Measurements from ENCODE around the gene ANGEL2.
"Not testable (repeated sequence)": the region's sequence is repeated elsewhere in the genome, so short reads cannot be mapped to it uniquely, and the experiment has no call there.

ANGEL2 gene

DNA sequence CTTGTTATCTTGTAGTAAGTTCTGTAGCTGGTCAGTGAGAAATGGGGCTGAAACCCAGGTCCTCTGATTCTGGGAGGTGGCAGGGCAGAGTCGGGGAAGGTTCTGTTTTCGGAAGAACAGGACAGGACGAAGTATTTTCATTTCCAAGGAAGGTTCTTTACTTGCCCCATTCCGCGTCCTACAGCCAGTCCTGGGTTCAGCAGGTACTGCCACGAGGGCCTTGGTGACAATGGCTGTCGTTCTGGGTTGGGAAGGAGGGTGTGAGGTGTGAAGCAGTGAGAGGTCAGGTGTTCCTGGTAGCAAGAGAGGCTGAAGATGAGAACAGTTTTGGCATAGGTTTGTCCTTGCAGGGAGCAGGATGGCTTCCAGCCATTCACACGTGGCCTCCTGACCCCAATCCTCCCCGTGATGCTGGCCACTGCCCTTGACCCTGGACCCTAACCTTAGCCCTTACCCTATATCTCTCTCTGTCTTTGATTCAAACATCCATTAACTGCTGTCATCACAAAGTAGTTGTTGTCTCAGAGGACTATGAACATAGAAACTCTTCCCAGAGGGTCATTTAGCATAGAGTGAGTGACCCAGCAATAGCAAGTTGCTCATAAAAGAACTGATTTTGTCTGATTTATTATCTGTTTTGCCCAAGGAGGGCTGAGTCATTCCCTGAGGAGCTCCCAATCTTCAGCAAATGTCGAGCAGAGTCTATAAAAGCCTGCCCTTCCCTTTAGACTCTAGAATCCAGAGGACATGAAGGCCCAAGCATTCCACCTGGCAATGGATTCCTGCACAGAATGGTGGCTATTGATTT is 40.4 kb downstream of the ANGEL2 start:
- no peak for DNase-seq

DNA sequence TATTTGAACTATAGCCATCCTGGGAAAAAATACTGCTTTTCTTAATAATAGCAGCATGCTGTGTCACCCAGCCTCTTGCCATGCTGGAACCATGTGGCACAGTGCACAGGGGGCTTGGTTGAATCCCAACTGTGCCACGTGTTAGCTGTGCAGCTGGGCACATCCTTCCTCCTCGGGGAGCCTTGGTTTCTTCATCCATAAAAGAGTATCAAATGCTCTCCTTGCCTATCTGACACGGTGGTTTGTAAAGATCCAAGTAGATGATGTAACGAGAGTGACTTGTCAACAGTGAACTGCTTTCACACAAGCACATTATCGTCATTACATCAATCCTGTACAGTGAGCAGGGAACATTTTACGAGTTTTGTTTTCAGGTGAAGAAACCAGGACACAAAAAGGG is 41.0 kb downstream of the ANGEL2 start:
- DNase-seq = no peak

DNA sequence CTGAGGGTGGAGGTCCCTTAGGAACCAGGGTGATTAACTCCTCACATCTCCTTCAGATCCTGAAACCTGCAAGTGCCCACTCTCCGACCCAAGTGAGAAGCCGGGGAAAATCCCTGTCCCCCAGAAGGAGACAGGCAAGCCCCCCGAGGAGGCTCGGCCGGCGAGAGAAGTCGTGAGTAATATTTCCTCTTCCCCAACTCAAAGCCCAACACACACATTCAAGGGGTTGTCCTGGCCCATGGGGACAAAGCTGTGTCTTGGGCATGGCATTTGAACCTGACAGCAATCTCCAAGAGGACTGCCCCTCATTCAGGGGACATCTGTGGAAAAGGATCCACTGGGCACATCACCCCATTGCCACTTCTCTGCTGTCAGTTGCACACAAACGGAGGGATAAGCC is 41.8 kb downstream of the ANGEL2 start:
- DNase-seq = no peak

DNA sequence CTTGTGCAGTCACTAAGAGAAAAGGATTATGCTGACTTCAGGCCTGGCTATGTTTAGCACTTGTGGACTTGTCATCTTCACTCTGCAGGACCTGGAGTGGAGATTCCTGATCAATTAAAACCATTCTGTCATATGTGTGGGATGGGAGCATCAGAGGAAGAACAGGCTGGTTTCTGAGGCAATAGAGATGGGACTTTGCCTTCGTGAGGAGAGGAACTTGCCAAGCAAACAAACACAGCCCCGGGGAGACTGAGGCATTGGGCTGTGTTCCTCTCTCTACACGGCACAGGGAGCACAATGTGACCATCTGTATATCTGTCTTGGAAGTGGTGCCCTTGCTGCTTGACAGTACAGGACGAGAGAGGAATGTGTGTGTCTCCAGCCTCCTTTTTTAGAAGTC is 42.2 kb downstream of the ANGEL2 start:
- DNase-seq = no peak

DNA sequence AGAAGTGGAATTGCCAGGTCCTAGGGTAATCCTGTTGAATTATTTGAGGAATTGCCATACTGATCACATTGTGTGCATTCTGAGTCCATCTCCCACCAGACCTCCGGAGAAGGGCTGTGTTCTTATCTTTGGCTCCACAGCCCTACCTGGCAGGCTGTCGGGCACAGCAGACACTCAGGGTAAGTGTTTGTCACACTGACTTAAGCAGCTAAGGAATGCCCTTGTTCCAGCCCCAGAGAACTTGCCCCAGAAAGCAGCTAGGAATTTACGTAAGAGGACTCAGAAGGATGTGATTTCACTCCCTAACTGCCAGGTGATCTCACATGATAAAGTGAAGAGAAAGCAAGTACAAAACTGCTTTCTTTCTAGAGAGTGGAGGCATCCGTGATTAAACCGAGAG is 44.4 kb downstream of the ANGEL2 start:
- no peak for DNase-seq

GRCh38 chr1:212970085-212970484 is 45.6 kb downstream of the ANGEL2 start:
- DNase-seq = no peak

- no peak for DNase-seq
These were observed 47.3 kb downstream of the ANGEL2 start for GRCh38 chr1:212968368-212968863.

DNA sequence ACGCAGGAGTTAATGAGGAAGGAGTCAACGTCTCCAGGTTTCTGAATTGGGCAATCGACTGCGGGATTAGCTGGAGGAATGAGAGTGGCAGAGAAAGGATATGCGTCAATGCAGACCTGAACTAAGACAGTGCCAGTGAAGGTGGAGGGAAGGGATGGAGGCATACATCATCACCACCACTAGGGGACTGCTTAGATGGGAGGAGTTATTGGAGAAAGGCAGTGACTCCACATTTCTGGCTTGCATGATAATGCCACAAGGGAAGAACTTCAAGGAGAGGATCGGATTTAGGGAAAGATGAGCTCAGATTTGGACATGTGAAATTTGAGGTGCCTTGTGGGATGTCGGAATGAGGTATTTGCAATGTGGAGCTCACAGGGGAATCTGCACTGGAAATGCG is 47.9 kb downstream of the ANGEL2 start:
- DNase-seq = peak in 2 of 3 donors; percentile 43 to 47

DNA sequence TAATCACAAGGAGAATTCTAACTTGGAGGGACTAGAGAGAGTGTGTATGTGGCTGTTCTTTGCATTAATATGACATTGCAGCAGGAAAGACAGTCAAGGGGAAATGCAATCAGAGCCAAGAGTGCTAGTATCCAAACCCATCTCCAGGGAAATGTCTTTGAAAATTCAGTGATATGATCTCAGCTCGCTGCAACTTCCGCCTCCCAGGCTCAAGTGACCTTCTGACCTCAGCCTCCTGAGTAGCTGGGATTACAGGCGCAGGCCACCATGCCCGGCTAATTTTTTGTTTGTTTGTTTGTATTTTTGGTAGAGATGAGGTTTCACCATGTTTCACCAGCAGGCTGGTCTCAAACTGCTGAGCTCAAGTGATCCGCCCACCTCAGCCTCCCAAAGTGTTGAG is 49.1 kb downstream of the ANGEL2 start:
- no peak for DNase-seq

DNA sequence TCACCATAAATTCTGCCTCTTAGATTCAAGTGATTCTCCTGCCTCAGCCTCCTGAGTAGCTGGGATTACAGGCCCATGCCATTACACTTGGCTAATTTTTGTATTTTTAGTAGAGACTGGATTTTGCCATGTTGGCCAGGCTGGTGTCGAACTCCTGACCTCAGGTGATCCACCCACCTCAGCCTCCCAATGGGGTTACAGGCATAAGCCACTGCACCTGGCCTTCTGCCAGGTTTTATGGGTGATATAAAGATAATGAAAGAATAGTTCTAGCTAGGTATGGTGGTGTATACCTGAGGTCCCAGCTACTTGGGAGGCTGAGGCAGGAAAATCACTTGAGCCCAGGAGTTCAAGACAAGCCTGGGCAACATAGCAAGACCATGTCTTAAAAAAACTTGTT is 50.7 kb downstream of the ANGEL2 start:
- not testable (repeated sequence) for DNase-seq

DNA sequence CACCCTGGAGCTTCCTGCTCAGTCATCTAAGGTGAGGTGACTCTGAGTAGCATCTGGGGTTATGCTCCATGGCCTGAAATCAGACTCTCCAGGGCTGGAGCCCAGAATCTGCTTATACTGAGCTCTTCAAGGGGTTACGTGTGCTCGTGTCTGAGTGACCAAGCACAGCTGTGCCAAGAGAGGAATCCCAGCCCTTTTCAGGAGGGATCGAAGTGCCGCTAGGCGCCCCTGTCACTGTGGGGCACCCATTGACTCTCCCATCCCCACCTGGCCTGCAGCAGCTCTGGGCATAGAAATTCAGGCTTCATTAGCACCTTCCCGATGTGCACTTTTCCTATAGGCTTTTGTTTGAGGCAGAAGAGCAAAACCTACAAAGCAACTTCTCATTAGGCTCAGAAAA is 51.6 kb downstream of the ANGEL2 start:
- no peak for DNase-seq

GRCh38 chr1:212962509-212962908 is 53.2 kb downstream of the ANGEL2 start:
- no peak for DNase-seq

GRCh38 chr1:212960932-212961331 is 54.7 kb downstream of the ANGEL2 start:
- DNase-seq = no peak

DNA sequence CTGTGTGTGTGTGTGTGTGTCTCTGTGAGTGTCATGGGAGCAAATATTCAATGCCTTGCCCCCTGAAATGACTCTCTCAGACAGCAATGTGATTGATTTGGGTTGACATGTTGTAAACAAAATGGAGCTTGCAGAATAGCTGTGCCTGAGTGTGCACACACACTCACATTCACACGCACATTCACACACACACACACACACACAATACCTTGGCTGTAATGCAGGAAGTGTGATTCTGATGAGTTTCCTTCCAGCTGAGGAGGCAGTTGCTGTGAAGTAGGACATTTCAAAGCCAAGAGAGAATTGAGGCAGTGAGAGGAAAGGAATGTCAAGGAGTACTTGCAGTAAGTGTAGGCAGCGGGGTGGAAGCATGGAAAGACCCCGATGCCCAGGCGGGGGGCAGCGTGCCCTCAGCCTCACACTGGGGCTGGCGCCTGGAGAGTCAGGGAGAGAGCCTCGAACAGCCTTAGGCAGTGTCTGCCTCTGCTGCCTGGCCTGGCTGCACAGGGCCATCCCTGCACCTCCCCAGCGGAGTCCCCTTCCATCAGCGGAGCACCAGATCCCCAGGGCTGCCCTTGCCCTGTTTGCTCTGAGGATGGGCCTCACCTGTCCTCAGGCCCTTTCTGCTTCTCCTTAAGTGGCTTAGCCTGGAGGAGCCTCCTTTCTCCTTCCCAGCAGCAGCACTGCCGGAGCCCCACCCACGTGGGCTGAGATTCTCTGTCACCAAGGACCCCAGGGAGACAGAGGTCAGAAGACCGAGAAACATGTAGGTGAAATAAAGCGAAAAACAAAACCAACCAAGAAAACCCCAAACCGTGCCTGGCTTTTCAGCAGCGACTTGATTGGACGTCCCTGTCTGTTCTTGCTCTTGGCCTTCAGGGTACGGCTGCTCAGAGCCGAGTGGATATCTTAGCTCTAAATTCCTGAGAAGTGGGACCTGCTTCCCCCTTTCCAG is 56.1 kb downstream of the ANGEL2 start:
- no peak for DNase-seq

- DNase-seq = no peak
These were observed 57.5 kb downstream of the ANGEL2 start for GRCh38 chr1:212958175-212958574.

GRCh38 chr1:212957546-212957945 is 58.1 kb downstream of the ANGEL2 start:
- no peak for DNase-seq

GRCh38 chr1:212955961-212956620 is 59.6 kb downstream of the ANGEL2 start:
- peak; percentile 47 to 57 (median 47) for DNase-seq

- DNase-seq = peak; percentile 34 to 49 (median 40)
These were observed 60.6 kb downstream of the ANGEL2 start for GRCh38 chr1:212955098-212955497.

- DNase-seq = peak in 1 of 3 donors; percentile 34
These were observed 61.2 kb downstream of the ANGEL2 start for GRCh38 chr1:212954514-212954913.

- peak; percentile 26 to 31 (median 27) for DNase-seq
These were observed 62.3 kb downstream of the ANGEL2 start for GRCh38 chr1:212953321-212953720.

DNA sequence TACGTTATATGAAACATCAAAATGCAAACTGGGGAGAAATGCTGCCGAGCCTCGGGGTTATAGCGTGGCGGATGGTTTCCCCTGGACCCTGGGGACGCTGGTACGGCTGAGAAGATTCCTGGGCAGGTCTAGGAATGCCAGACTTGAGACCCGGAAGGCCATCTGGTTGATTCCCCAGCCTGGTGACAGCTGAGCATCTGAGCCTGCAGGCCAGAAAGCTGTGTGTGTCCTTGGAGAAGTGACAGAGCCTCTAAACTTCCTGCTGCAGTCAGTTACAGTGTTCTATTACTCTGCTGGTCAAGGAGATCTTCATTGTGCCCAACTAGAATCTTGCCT is 63.1 kb downstream of the ANGEL2 start:
- no peak for DNase-seq

GRCh38 chr1:212951947-212952640 is 63.6 kb downstream of the ANGEL2 start:
- peak; percentile 18 to 55 (median 21) for DNase-seq
